ENCODE data around the gene DGUOK. TPM values are rescaled to one million over a fixed set of nuclear protein-coding genes. Genes with fewer than 3 reads are reported as not detected.

Gene DGUOK
- total RNA-seq, 1 donor from 2014 or later: 79.7 TPM

GRCh38 chr2:73893764-73894474 lies 32.8 kb upstream of the DGUOK start:
- Histone ChIP-seq H3K27ac (peak overlapping the region; percentile 87 to 91), H3K4me3 (peak overlapping the region; percentile 49 to 65)
- DNase-seq (ENCODE audit: low spot score in 2 of 2): no peak

GRCh38 chr2:73894475-73894850 lies 32.2 kb upstream of the DGUOK start:
- TF ChIP-seq CTCF (IDR thresholded peaks at IDR 0.05): no peak
- H3K36me3 ChIP-seq: no peaks in the 10 kb centered on the region
- H3K27me3 ChIP-seq: no peaks in the 10 kb centered on the region
- intact Hi-C loops (cut with DNase I): loop anchor here (2.0 kb wide), 1 partner anchor 66 kb away; the partner anchor contains the start of gene STAMBP
- H3K4me1 ChIP-seq: peaks cover 5 to 14% of the 10 kb centered on the region in 2 donors
- H3K27ac ChIP-seq: peak overlapping the region; percentile 87 to 91
- no peak for DNase-seq (ENCODE audit: low spot score in 2 of 2)
- H3K4me3 ChIP-seq: peak overlapping the region; percentile 24 to 65
- no peaks in the 10 kb centered on the region for H3K9me3 ChIP-seq

More at GRCh38 chr2:73893764-73894474, 32.8 kb upstream of the DGUOK start:
- intact Hi-C loops (cut with DNase I): loop anchor here (1.0 to 2.0 kb wide), 2 partner anchors 24 to 65 kb away; partner anchors contain the start of gene STAMBP
- TF ChIP-seq CTCF (IDR thresholded peaks at IDR 0.05): no peak
- H3K27me3 ChIP-seq: no peaks in the 10 kb centered on the region
- H3K9me3 ChIP-seq: no peaks in the 10 kb centered on the region
- peaks cover 5 to 14% of the 10 kb centered on the region in 2 donors for H3K4me1 ChIP-seq
- H3K36me3 ChIP-seq: no peaks in the 10 kb centered on the region

- peak overlapping the region; percentile 87 to 91 for H3K27ac ChIP-seq
- TF ChIP-seq CTCF (IDR thresholded peaks at IDR 0.05): no peak
- no peaks in the 10 kb centered on the region for H3K9me3 ChIP-seq
- H3K27me3 ChIP-seq: no peaks in the 10 kb centered on the region
- H3K36me3 ChIP-seq: no peaks in the 10 kb centered on the region
- intact Hi-C loops (cut with DNase I): loop anchor here (2.0 to 5.0 kb wide), 2 partner anchors 33 to 66 kb away; partner anchors contain the start of gene STAMBP
- H3K4me3 ChIP-seq: peak overlapping the region; percentile 24 to 65
- H3K4me1 ChIP-seq: peaks cover 5 to 14% of the 10 kb centered on the region in 2 donors
- DNase-seq (ENCODE audit: low spot score in 2 of 2): no peak
Observed at GRCh38 chr2:73894877-73895276, 31.8 kb upstream of the DGUOK start.

GRCh38 chr2:73895473-73895872 lies 31.2 kb upstream of the DGUOK start:
- no peaks in the 10 kb centered on the region for H3K27me3 ChIP-seq
- no peaks in the 10 kb centered on the region for H3K9me3 ChIP-seq
- no peak for TF ChIP-seq CTCF (IDR thresholded peaks at IDR 0.05)
- DNase-seq (ENCODE audit: low spot score in 2 of 2): no peak
- H3K27ac ChIP-seq: peak overlapping the region; percentile 87 to 91
- H3K4me3 ChIP-seq: peak overlapping the region; percentile 24 to 65
- H3K36me3 ChIP-seq: no peaks in the 10 kb centered on the region
- intact Hi-C loops (cut with DNase I): loop anchor here (2.0 to 5.0 kb wide), 2 partner anchors 33 to 67 kb away; partner anchors contain the start of gene STAMBP
- H3K4me1 ChIP-seq: peaks cover 5 to 13% of the 10 kb centered on the region in 2 donors

GRCh38 chr2:73896362-73897239 lies 30.1 kb upstream of the DGUOK start:
- Histone ChIP-seq H3K4me3 (peak overlapping the region; percentile 4 to 65), H3K9me3 (no peaks in the 10 kb centered on the region), H3K27ac (peak overlapping the region; percentile 87 to 91), H3K4me1 (peaks cover 5 to 11% of the 10 kb centered on the region in 2 donors), H3K36me3 (peaks cover 0 to 3% of the 10 kb centered on the region in 2 donors), H3K27me3 (no peaks in the 10 kb centered on the region)
- intact Hi-C loops (cut with DNase I): loop anchor here (5.0 kb wide), 1 partner anchor 34 kb away; no protein-coding TSS in a partner anchor
- TF ChIP-seq CTCF (IDR thresholded peaks at IDR 0.05): no peak
- no peak for DNase-seq (ENCODE audit: low spot score in 2 of 2)
